Astrocyte (in vitro differentiated cells and primary cell): ENCODE measurements around the gene SLC48A1. TPM values are rescaled to one million over a fixed set of nuclear protein-coding genes. Genes with fewer than 3 reads are reported as not detected.
A peak's percentile ranks its signal among the peaks of the same experiment; 100 is the strongest.

Experiments
- DNase-seq: peaks from one replicate; pipeline ENCODE4 v3.0.0-alpha.2; 2010; ENCODE audit warnings: low read depth
- FAIRE-seq: peaks from 2 replicates; lab custom pipeline; 2011; peaks lifted over from hg19 to GRCh38; lab: Jason Lieb, UNC
- H2AFZ ChIP-seq: 2 replicates; pipeline ENCODE4 v1.6.0; 2012; ENCODE audit warnings: low read depth, low read length, inconsistent platforms
- H3K27ac ChIP-seq: 2 replicates; pipeline ENCODE4 v1.5.1; 2011; ENCODE audit warnings: low read depth, low read length, inconsistent platforms
- H3K27me3 ChIP-seq: 2 replicates; pipeline ENCODE4 v1.6.0; 2011; ENCODE audit warnings: low read length, inconsistent platforms; ENCODE audit not compliant: insufficient read depth
- H3K36me3 ChIP-seq: 2 replicates; pipeline ENCODE4 v1.5.1; 2011; ENCODE audit warnings: low read length, inconsistent platforms; ENCODE audit not compliant: insufficient read depth
- H3K4me1 ChIP-seq: 2 replicates; pipeline ENCODE4 v1.5.1; 2011; ENCODE audit warnings: low read length, inconsistent platforms; ENCODE audit not compliant: insufficient read depth
- H3K4me2 ChIP-seq: 2 replicates; pipeline ENCODE4 v1.6.0; 2012; ENCODE audit warnings: low read length, inconsistent platforms
- H3K4me3 ChIP-seq: 2 replicates; pipeline ENCODE4 v1.5.1; 2011; ENCODE audit warnings: low read depth, mild to moderate bottlenecking, low read length, inconsistent platforms; ENCODE audit not compliant: insufficient read depth
- H3K79me2 ChIP-seq: 2 replicates; pipeline ENCODE4 v1.6.0; 2012; ENCODE audit warnings: mild to moderate bottlenecking, low read length, inconsistent platforms; ENCODE audit not compliant: insufficient read depth
- H3K9ac ChIP-seq: 2 replicates; pipeline ENCODE4 v1.6.0; 2012; ENCODE audit warnings: mild to moderate bottlenecking, low read length, inconsistent platforms
- H3K9me3 ChIP-seq: 2 replicates; pipeline ENCODE4 v1.5.1; 2012; ENCODE audit warnings: low read depth, mild to moderate bottlenecking, low read length, inconsistent platforms; ENCODE audit not compliant: insufficient read depth
- H4K20me1 ChIP-seq: 2 replicates; pipeline ENCODE4 v1.6.0; 2012; ENCODE audit warnings: low read length, inconsistent platforms; ENCODE audit not compliant: insufficient read depth
- H3K27ac Mint-ChIP-seq: one replicate; pipeline ENCODE4 v1.8.0; 2021; ENCODE audit warnings: mild to moderate bottlenecking, mixed read lengths; ENCODE audit not compliant: unreplicated experiment
- H3K27me3 Mint-ChIP-seq: one replicate; pipeline ENCODE4 v1.8.0; 2021; ENCODE audit warnings: low read depth, mixed read lengths; ENCODE audit not compliant: unreplicated experiment
- H3K36me3 Mint-ChIP-seq: one replicate; pipeline ENCODE4 v1.8.0; 2021; ENCODE audit warnings: low read depth, mixed read lengths; ENCODE audit not compliant: unreplicated experiment
- H3K4me1 Mint-ChIP-seq: one replicate; pipeline ENCODE4 v1.8.0; 2021; ENCODE audit warnings: low read depth, mixed read lengths; ENCODE audit not compliant: unreplicated experiment
- H3K4me3 Mint-ChIP-seq: one replicate; pipeline ENCODE4 v1.8.0; 2021; ENCODE audit warnings: mild to moderate bottlenecking, moderate library complexity, mixed read lengths; ENCODE audit not compliant: unreplicated experiment
- H3K9me3 Mint-ChIP-seq: one replicate; pipeline ENCODE4 v1.8.0; 2021; ENCODE audit warnings: mild to moderate bottlenecking, mixed read lengths; ENCODE audit not compliant: unreplicated experiment
- CTCF ChIP-seq: IDR thresholded peaks from 2 replicates; pipeline ENCODE4 v1.5.1; 2011; ENCODE audit warnings: low read depth, mild to moderate bottlenecking, inconsistent platforms, low read length, moderate library complexity; ENCODE audit not compliant: insufficient read depth
- EZH2 ChIP-seq: IDR thresholded peaks from 2 replicates; pipeline ENCODE4 v1.6.1; 2012; ENCODE audit warnings: mild to moderate bottlenecking, low read length, inconsistent platforms; ENCODE audit not compliant: insufficient read depth
- total RNA-seq: library from RNA; stranded (reverse); gene quantifications from 2 replicates; pipeline ENCODE4 v1.2.1, GENCODE V29; 2021

SLC48A1 gene
- total RNA-seq, 1 donor from 2014 or later: 23.8 TPM

GRCh38 chr12:47779301-47779942 lies 6.4 kb downstream of the SLC48A1 start:
- no peaks in the 10 kb centered on the region for H3K9me3 Mint-ChIP-seq
- Histone ChIP-seq H3K4me2 (no peak overlapping the region), H2AFZ (no peak overlapping the region), H3K4me3 (no peak overlapping the region), H3K4me1 (no peaks in the 10 kb centered on the region), H4K20me1 (peaks cover 43% of the 10 kb centered on the region), H3K36me3 (peaks cover 10% of the 10 kb centered on the region), H3K27ac (no peak overlapping the region), H3K9ac (no peak overlapping the region), H3K79me2 (no peaks in the 10 kb centered on the region), H3K27me3 (no peaks in the 10 kb centered on the region), H3K9me3 (no peaks in the 10 kb centered on the region)
- H3K4me3 Mint-ChIP-seq: no peak overlapping the region
- H3K4me1 Mint-ChIP-seq: peaks cover 24% of the 10 kb centered on the region
- no peaks in the 10 kb centered on the region for H3K27me3 Mint-ChIP-seq
- FAIRE-seq (peak; percentile 68), DNase-seq (peak; percentile 49)
- peak overlapping the region; percentile 34 for H3K27ac Mint-ChIP-seq
- no peaks in the 10 kb centered on the region for H3K36me3 Mint-ChIP-seq
- TF ChIP-seq CTCF (peak; percentile 97), EZH2 (no peak)

GRCh38 chr12:47779943-47780504 lies 7.0 kb downstream of the SLC48A1 start:
- FAIRE-seq (no peak), DNase-seq (no peak)
- H3K9ac ChIP-seq: no peak overlapping the region
- H3K79me2 ChIP-seq: no peaks in the 10 kb centered on the region
- no peak overlapping the region for H3K27ac Mint-ChIP-seq
- no peaks in the 10 kb centered on the region for H3K4me1 ChIP-seq
- no peak overlapping the region for H3K4me2 ChIP-seq
- peaks cover 23% of the 10 kb centered on the region for H3K4me1 Mint-ChIP-seq
- H3K27ac ChIP-seq: no peak overlapping the region
- no peaks in the 10 kb centered on the region for H3K9me3 ChIP-seq
- no peaks in the 10 kb centered on the region for H3K27me3 Mint-ChIP-seq
- H3K4me3 Mint-ChIP-seq: no peak overlapping the region
- peaks cover 45% of the 10 kb centered on the region for H4K20me1 ChIP-seq
- no peaks in the 10 kb centered on the region for H3K9me3 Mint-ChIP-seq
- H2AFZ ChIP-seq: no peak overlapping the region
- peaks cover 16% of the 10 kb centered on the region for H3K36me3 ChIP-seq
- no peaks in the 10 kb centered on the region for H3K27me3 ChIP-seq
- H3K36me3 Mint-ChIP-seq: peaks cover 2% of the 10 kb centered on the region
- TF ChIP-seq EZH2: no peak
- no peak for TF ChIP-seq CTCF
- no peak overlapping the region for H3K4me3 ChIP-seq
